ENCODE data around the gene SLC16A8. TPM values are rescaled to one million over a fixed set of nuclear protein-coding genes. Genes with fewer than 3 reads are reported as not detected.
A peak's percentile ranks its signal among the peaks of the same experiment; 100 is the strongest.

Gene SLC16A8
- total and polyA plus RNA-seq, 10 of the 15 experiments (the other 5 are each of a cell fraction or from before 2014, with no cell fraction given), result not detected

GRCh38 chr22:38062791-38063190 lies 21.2 kb downstream of the SLC16A8 start:
- ChIA-PET SMC1A (ENCODE audit: uncharacterized antibody, unreplicated experiment) (no interaction called here), RAD21 (ENCODE audit: unreplicated experiment) (no interaction called here), POLR2A (no interaction called here), CTCF (interaction anchor here (1.9 kb wide), 1 partner anchor 10 kb away, joined by 8 read pairs; no protein-coding TSS in a partner anchor)
- FAIRE-seq, result no peak
- Histone ChIP-seq H3K4me1 (ENCODE audit: control insufficient read depth, insufficient read depth, low read length) (0 out of 2 replicates have a peak, but pooled peaks cover 2% of the 10 kb centered on the region), H3K27ac (ENCODE audit: control insufficient read depth, insufficient read depth) (no peak overlapping the region), H3K27me3 (replicated peaks in 1 of 2; ENCODE audit: control insufficient read depth in 2 of 2, insufficient read depth in 2 of 2, low read length in 1 of 2) (no peaks in the 10 kb centered on the region), H3K79me2 (ENCODE audit: control insufficient read depth, insufficient read depth, low read length) (no peaks in the 10 kb centered on the region), H3K9ac (ENCODE audit: control insufficient read depth, insufficient read depth, low read length) (no peak overlapping the region), H3K4me3 (no peak overlapping the region), H2AFZ (ENCODE audit: control insufficient read depth, low read depth, low read length) (no peak overlapping the region), H4K20me1 (ENCODE audit: control insufficient read depth, insufficient read depth) (no peaks in the 10 kb centered on the region), H3K4me2 (ENCODE audit: control insufficient read depth, insufficient read depth) (no peak overlapping the region), H3K9me3 (replicated peaks; ENCODE audit: control insufficient read depth, insufficient read depth, low read length) (no peaks in the 10 kb centered on the region), H3K36me3 (ENCODE audit: control insufficient read depth in 2 of 2, insufficient read depth in 2 of 2, low read length in 1 of 2) (no peaks in the 10 kb centered on the region; a peak in 2 of 4 replicates)
- BruUV-seq (replicated peaks), result no TSS peak
- TF ChIP-seq MTA2 (IDR thresholded peaks at IDR 0.05; ENCODE audit: low read depth) (no peak), KLF5 (IDR thresholded peaks at IDR 0.05; ENCODE audit: partially characterized antibody) (no peak), SPI1 (IDR thresholded peaks at IDR 0.05; ENCODE audit: borderline replicate concordance, insufficient read depth, low read depth, low read length) (peak; percentile 36; the same call in 1 of the 2 replicates), ZNF24 (IDR thresholded peaks at IDR 0.05) (no peak), ESRRA (IDR thresholded peaks at IDR 0.05; ENCODE audit: low read length) (no peak), FOXK2 (IDR thresholded peaks at IDR 0.05) (no peak), TBL1XR1 (IDR thresholded peaks at IDR 0.05; ENCODE audit: low read depth, low read length) (no peak), ZNF217 (IDR thresholded peaks at IDR 0.05) (no peak), SUZ12 (IDR thresholded peaks at IDR 0.05; ENCODE audit: unreplicated experiment) (no peak)
- no peak for ATAC-seq
- 66% methylated on average over 6 of the region's 6 CpGs for WGBS (ENCODE audit: insufficient coverage, insufficient replicate concordance, low lambda C conversion rate, missing lambda C conversion rate)
- intact Hi-C loops (cut with micrococcal nuclease; ENCODE audit: unreplicated experiment) (no loop called here), in situ Hi-C loops (cut with MboI) (no loop called here)
- no peak for DNase-seq (ENCODE audit: low read depth, low spot score)

All from GM12878 (cell line).